Ishikawa (cell line): ENCODE data around the gene TPH2.

Experiments used
- CEBPB ChIP-seq: IDR thresholded peaks from 2 replicates; pipeline ENCODE4 v1.6.1; 2012
- CREB1 ChIP-seq: IDR thresholded peaks from 2 replicates; pipeline ENCODE4 v1.6.1; 2012; ENCODE audit warnings: low read depth
- EGR1 ChIP-seq: IDR thresholded peaks from 2 replicates; pipeline ENCODE4 v1.6.1; 2012
- EP300 ChIP-seq: IDR thresholded peaks from 2 replicates; pipeline ENCODE4 v1.6.1; 2012; ENCODE audit warnings: borderline replicate concordance
- FOXM1 ChIP-seq: IDR thresholded peaks from 2 replicates; pipeline ENCODE4 v1.6.1; 2012; ENCODE audit warnings: low read depth, borderline replicate concordance
- MAX ChIP-seq: IDR thresholded peaks from 2 replicates; pipeline ENCODE4 v1.6.1; 2012
- NFIC ChIP-seq: IDR thresholded peaks from 2 replicates; pipeline ENCODE4 v1.6.1; 2012
- RAD21 ChIP-seq: IDR thresholded peaks from 2 replicates; pipeline ENCODE4 v1.6.1; 2012; ENCODE audit warnings: low read depth
- REST ChIP-seq: IDR thresholded peaks from 2 replicates; pipeline ENCODE4 v1.6.1; 2012; ENCODE audit warnings: low read depth, mild to moderate bottlenecking
- TAF1 ChIP-seq: IDR thresholded peaks from 2 replicates; pipeline ENCODE4 v1.6.1; 2012; ENCODE audit warnings: low read depth, mild to moderate bottlenecking
- TCF12 ChIP-seq: IDR thresholded peaks from 2 replicates; pipeline ENCODE4 v1.6.1; 2012; ENCODE audit warnings: low read depth
- TEAD4 ChIP-seq: IDR thresholded peaks from 2 replicates; pipeline ENCODE4 v1.6.1; 2012
- YY1 ChIP-seq: IDR thresholded peaks from 2 replicates; pipeline ENCODE4 v1.6.1; 2012; ENCODE audit warnings: low read depth
- ZBTB7A ChIP-seq: IDR thresholded peaks from 2 replicates; pipeline ENCODE4 v1.6.1; 2012; ENCODE audit warnings: low read depth
- TF ChIP-seq, protein P1 (sequence below): IDR thresholded peaks from 2 replicates; pipeline ENCODE4 v1.6.1; 2012

Gene TPH2

GRCh38 chr12:72074956-72075355, 136.3 kb downstream of the TPH2 start:
- TF ChIP-seq EGR1 = no peak
- no peak for TF ChIP-seq RAD21
- TF ChIP-seq NFIC = no peak
- no peak for TF ChIP-seq FOXM1
- TF ChIP-seq TAF1 = no peak
- no peak for TF ChIP-seq EP300
- no peak for TF ChIP-seq TCF12
- TF ChIP-seq TEAD4 = no peak
- no peak for TF ChIP-seq CEBPB
- TF ChIP-seq MAX = no peak
- no peak for TF ChIP-seq YY1
- TF ChIP-seq, protein P1, sequence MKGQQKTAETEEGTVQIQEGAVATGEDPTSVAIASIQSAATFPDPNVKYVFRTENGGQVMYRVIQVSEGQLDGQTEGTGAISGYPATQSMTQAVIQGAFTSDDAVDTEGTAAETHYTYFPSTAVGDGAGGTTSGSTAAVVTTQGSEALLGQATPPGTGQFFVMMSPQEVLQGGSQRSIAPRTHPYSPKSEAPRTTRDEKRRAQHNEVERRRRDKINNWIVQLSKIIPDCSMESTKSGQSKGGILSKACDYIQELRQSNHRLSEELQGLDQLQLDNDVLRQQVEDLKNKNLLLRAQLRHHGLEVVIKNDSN = no peak

GRCh38 chr12:72075401-72075800, 136.8 kb downstream of the TPH2 start:
- no peak for TF ChIP-seq NFIC
- TF ChIP-seq TAF1 = no peak
- no peak for TF ChIP-seq CREB1
- TF ChIP-seq TCF12 = no peak
- TF ChIP-seq YY1 = no peak
- no peak for TF ChIP-seq EGR1
- no peak for TF ChIP-seq REST
- TF ChIP-seq MAX = no peak
- TF ChIP-seq CEBPB = no peak

GRCh38 chr12:72075891-72076557, 137.4 kb downstream of the TPH2 start:
- TF ChIP-seq TEAD4 (no peak), EGR1 (no peak), TCF12 (no peak), FOXM1 (no peak), NFIC (no peak), ZBTB7A (no peak), MAX (no peak), CREB1 (no peak), REST (no peak)
- TF ChIP-seq, protein P1 = no peak

DNA sequence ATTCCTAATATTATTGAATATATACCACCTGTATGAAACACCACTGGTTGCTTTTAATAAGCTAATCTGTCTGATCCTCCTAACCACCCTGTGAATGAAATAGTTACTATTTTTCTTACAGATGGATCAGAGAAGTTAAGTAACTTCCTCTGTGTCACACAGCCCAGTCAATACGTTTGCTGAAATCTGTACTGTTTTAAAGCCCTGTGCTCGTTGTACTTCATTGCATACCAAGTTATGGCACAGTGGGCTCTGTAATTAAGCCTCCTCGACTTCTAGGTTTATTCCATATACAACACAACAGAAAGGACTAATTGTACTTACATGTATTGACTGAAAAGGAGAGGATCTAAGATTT, 137.9 kb downstream of the TPH2 start:
- no peak for TF ChIP-seq CEBPB
- no peak for TF ChIP-seq EGR1
- TF ChIP-seq MAX = no peak
- no peak for TF ChIP-seq TAF1
- no peak for TF ChIP-seq EP300
- no peak for TF ChIP-seq FOXM1
- no peak for TF ChIP-seq REST
- no peak for TF ChIP-seq ZBTB7A
- TF ChIP-seq RAD21 = no peak
- no peak for TF ChIP-seq TCF12
- no peak for TF ChIP-seq TEAD4
- no peak for TF ChIP-seq NFIC
- no peak for TF ChIP-seq YY1
- TF ChIP-seq, protein P1 = no peak
- no peak for TF ChIP-seq CREB1
